Gastrocnemius medialis (tissue), 4 donors: ENCODE results near the gene DARS1.

Experiments
- POLR2A ChIP-seq, 2 donors: fragments of 450-650 bp; IDR thresholded peaks; one replicate each; pipeline ENCODE4 v1.6.1; 2017; ENCODE audit warnings: antibody characterized with exemption in 2 of 2, mild to moderate bottlenecking in 2 of 2, moderate library complexity in 2 of 2
- TF ChIP-seq, protein P1 (sequence below), 5 experiments: fragments of 450-650 bp in 3 of 5; fragments of 200-600 bp in 2 of 5; sonication (generic) in 2 of 5; IDR thresholded peaks in 4 of 5; conservative IDR thresholded peaks in 1 of 5; 1 replicate in 4 of 5; 2 replicates in 1 of 5; pipeline ENCODE4 v1.5.1; 2016 to 2019; ENCODE audit warnings: antibody characterized with exemption in 5 of 5, mild to moderate bottlenecking in 3 of 5, moderate library complexity in 3 of 5

DNA sequence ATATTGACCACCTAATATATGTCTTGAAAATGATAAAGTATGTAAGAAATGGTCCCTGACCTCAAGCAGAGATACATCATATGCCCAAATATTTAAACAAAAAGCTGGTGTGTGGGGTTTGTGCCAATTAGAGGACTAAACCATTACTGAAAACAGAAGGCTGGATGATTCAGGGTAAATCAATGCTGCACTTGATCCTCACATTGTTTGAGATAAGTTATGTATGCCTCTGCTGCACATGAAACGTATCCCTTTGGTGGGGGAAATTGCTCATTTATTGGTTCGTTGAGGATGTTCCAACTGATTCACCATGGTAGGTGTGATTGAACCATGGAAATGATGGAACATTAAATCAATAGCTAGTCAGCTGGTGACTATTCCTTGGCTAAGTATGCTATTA, 24.7 kb upstream of the DARS1 start:
- TF ChIP-seq, protein P1, sequence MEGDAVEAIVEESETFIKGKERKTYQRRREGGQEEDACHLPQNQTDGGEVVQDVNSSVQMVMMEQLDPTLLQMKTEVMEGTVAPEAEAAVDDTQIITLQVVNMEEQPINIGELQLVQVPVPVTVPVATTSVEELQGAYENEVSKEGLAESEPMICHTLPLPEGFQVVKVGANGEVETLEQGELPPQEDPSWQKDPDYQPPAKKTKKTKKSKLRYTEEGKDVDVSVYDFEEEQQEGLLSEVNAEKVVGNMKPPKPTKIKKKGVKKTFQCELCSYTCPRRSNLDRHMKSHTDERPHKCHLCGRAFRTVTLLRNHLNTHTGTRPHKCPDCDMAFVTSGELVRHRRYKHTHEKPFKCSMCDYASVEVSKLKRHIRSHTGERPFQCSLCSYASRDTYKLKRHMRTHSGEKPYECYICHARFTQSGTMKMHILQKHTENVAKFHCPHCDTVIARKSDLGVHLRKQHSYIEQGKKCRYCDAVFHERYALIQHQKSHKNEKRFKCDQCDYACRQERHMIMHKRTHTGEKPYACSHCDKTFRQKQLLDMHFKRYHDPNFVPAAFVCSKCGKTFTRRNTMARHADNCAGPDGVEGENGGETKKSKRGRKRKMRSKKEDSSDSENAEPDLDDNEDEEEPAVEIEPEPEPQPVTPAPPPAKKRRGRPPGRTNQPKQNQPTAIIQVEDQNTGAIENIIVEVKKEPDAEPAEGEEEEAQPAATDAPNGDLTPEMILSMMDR (IDR thresholded peaks at IDR 0.05 in 4 of 5, conservative IDR thresholded peaks at IDR 0.05 in 1 of 5), result no peak
- no peak for TF ChIP-seq POLR2A (IDR thresholded peaks at IDR 0.05)
